HG03159 (cell line): Measurements from ENCODE around the gene ZMYM3.

Source experiments
- ATAC-seq: cut with Tn5 transposase; IDR thresholded peaks from one replicate; pipeline ENCODE4 v1.9.1; 2021; ENCODE audit warnings: mild to moderate bottlenecking, moderate library complexity; ENCODE audit not compliant: unreplicated experiment

The ZMYM3 gene

GRCh38 chrX:71214604-71215337 is 39.2 kb downstream of the ZMYM3 start:
- ATAC-seq = no peak

- ATAC-seq = no peak
Measured at GRCh38 chrX:71214152-71214551, 39.8 kb downstream of the ZMYM3 start.

GRCh38 chrX:71212536-71212935 is 41.4 kb downstream of the ZMYM3 start:
- ATAC-seq = no peak

DNA sequence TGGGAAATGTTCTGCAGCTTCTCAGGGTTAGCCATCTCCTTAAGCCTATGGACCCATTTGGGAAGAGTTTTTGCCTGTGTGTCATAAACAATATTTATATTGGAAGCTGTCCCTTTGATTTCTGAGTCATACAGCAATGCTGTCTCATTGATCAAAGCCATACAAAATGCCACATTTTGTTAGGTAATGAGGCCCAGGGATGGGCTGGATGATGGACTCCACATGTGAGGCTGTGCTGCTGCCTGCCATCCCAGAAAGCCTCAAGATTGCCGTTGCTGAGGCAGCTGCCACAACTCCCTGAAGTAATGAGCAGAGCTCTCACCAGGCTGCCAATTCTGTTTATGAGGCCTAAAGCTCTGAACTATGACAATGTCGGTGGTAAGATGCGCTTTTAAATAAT is 43.1 kb downstream of the ZMYM3 start:
- no peak for ATAC-seq

DNA sequence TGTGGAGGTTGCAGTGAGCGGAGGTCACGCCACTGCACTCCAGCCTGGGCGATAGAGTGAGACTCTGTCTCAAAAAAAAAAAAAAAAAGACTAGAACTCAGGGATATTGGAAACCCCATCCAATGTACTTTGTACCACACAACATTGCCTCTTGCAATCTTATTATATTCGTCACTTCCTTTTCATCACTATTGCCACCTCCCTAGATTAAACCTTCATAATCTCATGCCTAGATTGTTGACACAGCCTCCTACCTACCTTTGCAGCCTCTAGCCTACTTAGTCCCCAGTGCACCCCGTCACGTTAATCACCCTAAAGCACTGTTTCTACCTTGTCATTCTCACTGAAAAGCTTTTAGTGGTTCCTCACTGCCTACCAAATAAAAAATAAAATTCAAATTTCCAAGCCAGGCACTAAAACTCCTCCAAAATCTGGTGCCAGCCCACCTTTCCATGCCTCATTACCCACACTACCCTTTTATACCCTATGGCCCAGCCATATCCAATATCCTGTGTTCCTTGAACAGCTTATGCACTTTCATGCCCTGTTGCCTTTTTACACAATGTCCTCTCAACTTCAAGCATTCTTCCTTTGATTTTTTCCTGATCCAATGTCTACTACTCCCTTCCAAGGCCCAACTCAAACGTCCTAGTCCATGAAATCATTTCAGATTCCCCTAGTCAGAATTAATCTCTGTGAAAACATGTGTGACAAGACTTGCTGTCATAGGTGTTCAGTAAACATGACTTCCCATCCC is 54.5 kb downstream of the ZMYM3 start:
- no peak for ATAC-seq

- peak; percentile 65 for ATAC-seq
Measured at GRCh38 chrX:71198066-71198465, 55.9 kb downstream of the ZMYM3 start.

GRCh38 chrX:71195964-71196649 is 57.8 kb downstream of the ZMYM3 start:
- ATAC-seq = peak; percentile 43

- no peak for ATAC-seq
Measured at GRCh38 chrX:71191248-71191647, 62.7 kb downstream of the ZMYM3 start.
